ENCODE measurements around the gene ROBO2.

Gene ROBO2

GRCh38 chr3:77682162-77682561 lies 642.3 kb downstream of the ROBO2 start:
- no peak for DNase-seq (ENCODE audit: low read depth in 2 of 2)

GRCh38 chr3:77684115-77684514 lies 644.2 kb downstream of the ROBO2 start:
- no peak for DNase-seq (ENCODE audit: low read depth in 2 of 2)

GRCh38 chr3:77685713-77686112 lies 645.8 kb downstream of the ROBO2 start:
- no peak for DNase-seq (ENCODE audit: low read depth in 2 of 2)

- DNase-seq (ENCODE audit: low read depth in 2 of 2) = no peak
Measured at GRCh38 chr3:77686560-77686959, 646.7 kb downstream of the ROBO2 start.

GRCh38 chr3:77687545-77687944 lies 647.6 kb downstream of the ROBO2 start:
- no peak for DNase-seq (ENCODE audit: low read depth in 2 of 2)

GRCh38 chr3:77690284-77690845 lies 650.5 kb downstream of the ROBO2 start:
- DNase-seq (ENCODE audit: low read depth in 2 of 2) = no peak

GRCh38 chr3:77693147-77693546 lies 653.2 kb downstream of the ROBO2 start:
- no peak for DNase-seq (ENCODE audit: low read depth in 2 of 2)

GRCh38 chr3:77699125-77699691 lies 659.3 kb downstream of the ROBO2 start:
- no peak for DNase-seq (ENCODE audit: low read depth in 2 of 2)
